ENCODE data around the gene COMMD9. TPM values are rescaled to one million over a fixed set of nuclear protein-coding genes. Genes with fewer than 3 reads are reported as not detected.

The COMMD9 gene
- total and polyA plus RNA-seq, 2 experiments from 2014 or later = 22.4 to 44.1 TPM

- H2AFZ ChIP-seq = no peak overlapping the region
- Mint-ChIP-seq H3K4me1 (no peaks in the 10 kb centered on the region), H3K27ac (no peak overlapping the region), H3K9me3 (no peaks in the 10 kb centered on the region), H3K27me3 (ENCODE audit: insufficient read depth, low read depth, poor library complexity) (peaks cover 6% of the 10 kb centered on the region), H3K4me3 (no peak overlapping the region), H3K36me3 (ENCODE audit: low read depth) (peaks cover 9% of the 10 kb centered on the region)
- H3K9me2 ChIP-seq (ENCODE audit: insufficient read depth) = no peaks in the 10 kb centered on the region
- no peaks in the 10 kb centered on the region for H3K27me3 ChIP-seq (ENCODE audit: insufficient read depth)
- no peaks in the 10 kb centered on the region for H4K20me1 ChIP-seq (replicated peaks; ENCODE audit: insufficient read depth)
- no peaks in the 10 kb centered on the region for H3K36me3 ChIP-seq (ENCODE audit: insufficient read depth)
- ATAC-seq = no peak
- no peak for DNase-seq (ENCODE audit: low spot score)
- no peak overlapping the region for H3K4me2 ChIP-seq
- no peaks in the 10 kb centered on the region for H3K79me2 ChIP-seq (replicated peaks; ENCODE audit: insufficient read depth)
- no peaks in the 10 kb centered on the region for H3F3A ChIP-seq (replicated peaks; ENCODE audit: low read depth)
- H3K4me1 ChIP-seq (ENCODE audit: insufficient read depth) = no peaks in the 10 kb centered on the region
- TF ChIP-seq ETS1 (IDR thresholded peaks at IDR 0.05) (no peak), NANOG (IDR thresholded peaks at IDR 0.05; ENCODE audit: borderline replicate concordance) (no peak), REST (IDR thresholded peaks at IDR 0.05; ENCODE audit: unreplicated experiment) (no peak), CREB1 (CRISPR knock-in tag; IDR thresholded peaks at IDR 0.05; ENCODE audit: low read depth) (no peak)
- TF ChIP-seq, protein P1, sequence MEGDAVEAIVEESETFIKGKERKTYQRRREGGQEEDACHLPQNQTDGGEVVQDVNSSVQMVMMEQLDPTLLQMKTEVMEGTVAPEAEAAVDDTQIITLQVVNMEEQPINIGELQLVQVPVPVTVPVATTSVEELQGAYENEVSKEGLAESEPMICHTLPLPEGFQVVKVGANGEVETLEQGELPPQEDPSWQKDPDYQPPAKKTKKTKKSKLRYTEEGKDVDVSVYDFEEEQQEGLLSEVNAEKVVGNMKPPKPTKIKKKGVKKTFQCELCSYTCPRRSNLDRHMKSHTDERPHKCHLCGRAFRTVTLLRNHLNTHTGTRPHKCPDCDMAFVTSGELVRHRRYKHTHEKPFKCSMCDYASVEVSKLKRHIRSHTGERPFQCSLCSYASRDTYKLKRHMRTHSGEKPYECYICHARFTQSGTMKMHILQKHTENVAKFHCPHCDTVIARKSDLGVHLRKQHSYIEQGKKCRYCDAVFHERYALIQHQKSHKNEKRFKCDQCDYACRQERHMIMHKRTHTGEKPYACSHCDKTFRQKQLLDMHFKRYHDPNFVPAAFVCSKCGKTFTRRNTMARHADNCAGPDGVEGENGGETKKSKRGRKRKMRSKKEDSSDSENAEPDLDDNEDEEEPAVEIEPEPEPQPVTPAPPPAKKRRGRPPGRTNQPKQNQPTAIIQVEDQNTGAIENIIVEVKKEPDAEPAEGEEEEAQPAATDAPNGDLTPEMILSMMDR (conservative IDR thresholded peaks at IDR 0.05; ENCODE audit: low read depth in 2 of 2) = no peak
- TF ChIP-seq, protein P2, sequence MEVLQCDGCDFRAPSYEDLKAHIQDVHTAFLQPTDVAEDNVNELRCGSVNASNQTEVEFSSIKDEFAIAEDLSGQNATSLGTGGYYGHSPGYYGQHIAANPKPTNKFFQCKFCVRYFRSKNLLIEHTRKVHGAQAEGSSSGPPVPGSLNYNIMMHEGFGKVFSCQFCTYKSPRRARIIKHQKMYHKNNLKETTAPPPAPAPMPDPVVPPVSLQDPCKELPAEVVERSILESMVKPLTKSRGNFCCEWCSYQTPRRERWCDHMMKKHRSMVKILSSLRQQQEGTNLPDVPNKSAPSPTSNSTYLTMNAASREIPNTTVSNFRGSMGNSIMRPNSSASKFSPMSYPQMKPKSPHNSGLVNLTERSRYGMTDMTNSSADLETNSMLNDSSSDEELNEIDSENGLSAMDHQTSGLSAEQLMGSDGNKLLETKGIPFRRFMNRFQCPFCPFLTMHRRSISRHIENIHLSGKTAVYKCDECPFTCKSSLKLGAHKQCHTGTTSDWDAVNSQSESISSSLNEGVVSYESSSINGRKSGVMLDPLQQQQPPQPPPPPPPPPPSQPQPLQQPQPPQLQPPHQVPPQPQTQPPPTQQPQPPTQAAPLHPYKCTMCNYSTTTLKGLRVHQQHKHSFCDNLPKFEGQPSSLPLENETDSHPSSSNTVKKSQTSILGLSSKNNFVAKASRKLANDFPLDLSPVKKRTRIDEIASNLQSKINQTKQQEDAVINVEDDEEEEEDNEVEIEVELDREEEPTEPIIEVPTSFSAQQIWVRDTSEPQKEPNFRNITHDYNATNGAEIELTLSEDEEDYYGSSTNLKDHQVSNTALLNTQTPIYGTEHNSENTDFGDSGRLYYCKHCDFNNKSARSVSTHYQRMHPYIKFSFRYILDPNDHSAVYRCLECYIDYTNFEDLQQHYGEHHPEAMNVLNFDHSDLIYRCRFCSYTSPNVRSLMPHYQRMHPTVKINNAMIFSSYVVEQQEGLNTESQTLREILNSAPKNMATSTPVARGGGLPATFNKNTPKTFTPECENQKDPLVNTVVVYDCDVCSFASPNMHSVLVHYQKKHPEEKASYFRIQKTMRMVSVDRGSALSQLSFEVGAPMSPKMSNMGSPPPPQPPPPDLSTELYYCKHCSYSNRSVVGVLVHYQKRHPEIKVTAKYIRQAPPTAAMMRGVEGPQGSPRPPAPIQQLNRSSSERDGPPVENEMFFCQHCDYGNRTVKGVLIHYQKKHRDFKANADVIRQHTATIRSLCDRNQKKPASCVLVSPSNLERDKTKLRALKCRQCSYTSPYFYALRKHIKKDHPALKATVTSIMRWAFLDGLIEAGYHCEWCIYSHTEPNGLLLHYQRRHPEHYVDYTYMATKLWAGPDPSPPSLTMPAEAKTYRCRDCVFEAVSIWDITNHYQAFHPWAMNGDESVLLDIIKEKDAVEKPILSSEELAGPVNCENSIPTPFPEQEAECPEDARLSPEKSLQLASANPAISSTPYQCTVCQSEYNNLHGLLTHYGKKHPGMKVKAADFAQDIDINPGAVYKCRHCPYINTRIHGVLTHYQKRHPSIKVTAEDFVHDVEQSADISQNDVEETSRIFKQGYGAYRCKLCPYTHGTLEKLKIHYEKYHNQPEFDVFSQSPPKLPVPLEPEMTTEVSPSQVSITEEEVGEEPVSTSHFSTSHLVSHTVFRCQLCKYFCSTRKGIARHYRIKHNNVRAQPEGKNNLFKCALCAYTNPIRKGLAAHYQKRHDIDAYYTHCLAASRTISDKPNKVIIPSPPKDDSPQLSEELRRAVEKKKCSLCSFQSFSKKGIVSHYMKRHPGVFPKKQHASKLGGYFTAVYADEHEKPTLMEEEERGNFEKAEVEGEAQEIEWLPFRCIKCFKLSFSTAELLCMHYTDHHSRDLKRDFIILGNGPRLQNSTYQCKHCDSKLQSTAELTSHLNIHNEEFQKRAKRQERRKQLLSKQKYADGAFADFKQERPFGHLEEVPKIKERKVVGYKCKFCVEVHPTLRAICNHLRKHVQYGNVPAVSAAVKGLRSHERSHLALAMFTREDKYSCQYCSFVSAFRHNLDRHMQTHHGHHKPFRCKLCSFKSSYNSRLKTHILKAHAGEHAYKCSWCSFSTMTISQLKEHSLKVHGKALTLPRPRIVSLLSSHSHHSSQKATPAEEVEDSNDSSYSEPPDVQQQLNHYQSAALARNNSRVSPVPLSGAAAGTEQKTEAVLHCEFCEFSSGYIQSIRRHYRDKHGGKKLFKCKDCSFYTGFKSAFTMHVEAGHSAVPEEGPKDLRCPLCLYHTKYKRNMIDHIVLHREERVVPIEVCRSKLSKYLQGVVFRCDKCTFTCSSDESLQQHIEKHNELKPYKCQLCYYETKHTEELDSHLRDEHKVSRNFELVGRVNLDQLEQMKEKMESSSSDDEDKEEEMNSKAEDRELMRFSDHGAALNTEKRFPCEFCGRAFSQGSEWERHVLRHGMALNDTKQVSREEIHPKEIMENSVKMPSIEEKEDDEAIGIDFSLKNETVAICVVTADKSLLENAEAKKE (CRISPR knock-in tag; IDR thresholded peaks at IDR 0.05) = no peak
- no peak overlapping the region for H3K4me3 ChIP-seq
- no peak overlapping the region for H3K27ac ChIP-seq (ENCODE audit: low read depth)
These were observed 14.8 kb downstream of the COMMD9 start for GRCh38 chr11:36274414-36274813.

Data from GM23338 (cell line).